GM12874 (cell line): Measurements from ENCODE around the gene ITPR2.
A peak's percentile ranks its signal among the peaks of the same experiment; 100 is the strongest.

Source experiments
- CTCF ChIP-seq: IDR thresholded peaks from 2 replicates; pipeline ENCODE4 v1.5.1; 2011; ENCODE audit warnings: low read depth, mild to moderate bottlenecking, control low read depth, low read length, moderate library complexity; ENCODE audit not compliant: insufficient read depth

Gene ITPR2

GRCh38 chr12:26530461-26530860 lies 302.5 kb downstream of the ITPR2 start:
- no peak for TF ChIP-seq CTCF

- TF ChIP-seq CTCF, result no peak
Measured at GRCh38 chr12:26528943-26529342, 304.1 kb downstream of the ITPR2 start.

DNA sequence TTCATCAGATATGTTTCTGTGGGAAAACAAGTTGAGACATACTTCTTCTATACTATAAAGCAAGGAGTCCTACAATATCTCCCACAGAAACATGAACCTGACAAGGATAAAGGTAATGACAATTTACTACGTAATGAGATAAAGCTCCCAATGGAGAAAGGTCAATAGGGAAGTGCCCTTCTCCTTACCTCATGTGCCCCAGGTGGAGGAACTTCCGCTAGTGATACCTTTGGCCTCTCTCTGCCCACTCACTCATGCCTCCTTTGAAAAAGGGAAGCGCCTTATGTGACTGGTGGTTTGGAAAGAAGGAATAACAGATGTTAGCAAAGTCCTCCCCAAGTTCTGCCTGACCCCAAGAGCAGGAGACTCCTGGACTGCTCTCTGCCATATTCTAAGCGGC lies 305.3 kb downstream of the ITPR2 start:
- TF ChIP-seq CTCF, result no peak

GRCh38 chr12:26524862-26525465 lies 308.0 kb downstream of the ITPR2 start:
- TF ChIP-seq CTCF, result peak; percentile 52; the same call in 1 of the 2 replicates

- TF ChIP-seq CTCF, result no peak
Measured at GRCh38 chr12:26523708-26524150, 309.3 kb downstream of the ITPR2 start.

- no peak for TF ChIP-seq CTCF
Measured at GRCh38 chr12:26520869-26521268, 312.1 kb downstream of the ITPR2 start.

DNA sequence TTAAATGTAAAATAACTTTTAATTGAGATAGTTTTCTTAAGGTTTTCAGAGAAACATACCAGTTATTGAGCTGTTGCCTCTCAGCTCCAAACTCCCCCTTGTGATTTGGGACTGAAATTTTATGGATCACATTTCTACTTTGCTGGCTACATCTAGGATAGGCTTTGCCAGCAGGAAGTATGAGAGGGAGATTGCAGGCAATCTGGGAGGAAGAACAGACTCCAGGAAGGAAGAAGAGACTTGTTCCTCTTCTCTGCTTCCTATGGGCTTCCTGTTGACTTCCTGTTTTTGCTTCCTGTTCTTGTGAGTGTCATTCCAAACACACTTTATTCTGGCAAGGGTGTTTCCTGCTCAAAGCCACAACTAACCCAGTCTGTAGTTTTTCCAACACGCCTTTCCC lies 312.9 kb downstream of the ITPR2 start:
- no peak for TF ChIP-seq CTCF
